Brain microvascular endothelial cell (primary cell): ENCODE data around the gene MEF2B.

Experiments
- DNase-seq: peaks from one replicate; pipeline ENCODE4 v3.0.0-alpha.2; 2020
- H3K27ac ChIP-seq: fragments of 250-450 bp; sonication (Bioruptor Pico); 2 replicates; pipeline ENCODE4 v1.5.1; 2020; ENCODE audit warnings: mild to moderate bottlenecking, moderate library complexity
- H3K27me3 ChIP-seq: fragments of 250-450 bp; sonication (Bioruptor Pico); replicated peaks from 2 replicates; pipeline ENCODE4 v1.5.1; 2020; ENCODE audit warnings: mild to moderate bottlenecking
- H3K36me3 ChIP-seq: fragments of 250-450 bp; sonication (Bioruptor Pico); replicated peaks from 2 replicates; pipeline ENCODE4 v1.5.1; 2020; ENCODE audit warnings: mild to moderate bottlenecking
- H3K4me3 ChIP-seq: 2 replicates; pipeline ENCODE4 v1.5.1; 2011; ENCODE audit warnings: low read depth, mild to moderate bottlenecking, control low read depth, low read length, moderate library complexity
- in situ Hi-C: cut with HindIII; loops from 2 replicates; pipeline ENCODE4 v1.10.0; 2017; ENCODE audit warnings: low sequenced_read_pairs, low pct_ligation_motif_present
- TF ChIP-seq, protein P1 (sequence below): IDR thresholded peaks from 2 replicates; pipeline ENCODE4 v1.5.1; 2011; ENCODE audit warnings: low read depth, mild to moderate bottlenecking, moderate library complexity, low read length, control low read depth, inconsistent platforms; ENCODE audit errors: missing control alignments

The MEF2B gene

DNA sequence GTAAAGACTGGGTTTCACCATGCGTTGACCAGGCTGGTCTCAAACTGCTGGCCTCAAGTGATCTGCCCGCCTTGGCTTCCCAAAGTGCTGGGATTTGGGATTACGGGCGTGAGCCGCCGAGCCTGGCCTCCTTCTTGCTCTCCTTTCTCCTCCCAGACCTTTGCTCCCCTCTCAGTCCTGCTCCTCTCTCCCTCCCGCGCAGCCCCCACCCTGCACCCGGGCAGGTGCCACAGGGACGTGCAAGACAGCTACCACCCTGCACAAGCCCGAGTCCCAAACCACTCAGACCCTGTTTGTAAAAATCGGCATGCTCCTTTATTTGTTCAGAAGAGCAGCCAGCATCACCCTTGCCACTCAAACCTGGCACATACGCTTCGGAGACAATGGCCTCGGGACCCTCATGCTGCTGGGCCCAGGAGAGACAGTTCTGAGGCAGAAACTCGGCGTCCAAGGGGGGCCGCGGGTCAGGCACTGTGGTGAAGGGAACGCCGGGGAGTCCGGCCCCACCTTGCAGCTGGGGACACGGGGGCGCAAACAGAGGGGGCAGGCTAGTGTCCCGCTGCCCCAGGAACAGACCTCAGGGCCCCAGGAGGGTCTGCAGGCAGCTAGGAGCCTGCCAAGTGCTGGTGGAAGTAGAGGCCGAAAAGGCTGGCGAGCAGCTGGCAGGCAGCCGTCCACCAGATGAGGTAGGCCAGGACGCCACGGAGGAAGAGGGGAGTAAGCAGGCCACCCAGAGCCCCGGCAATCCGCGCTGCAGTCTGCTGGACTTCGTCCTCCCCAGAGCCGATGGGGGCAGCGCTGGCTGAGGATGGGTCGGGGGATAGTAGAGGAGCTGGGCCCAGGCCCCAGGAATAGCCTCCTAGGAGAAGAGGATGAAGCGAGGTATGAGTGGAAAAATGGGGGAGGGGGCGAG, 50.5 kb downstream of the MEF2B start:
- peaks cover 13% of the 10 kb centered on the region for H3K36me3 ChIP-seq
- H3K27ac ChIP-seq = no peak overlapping the region
- in situ Hi-C loops = no loop called here
- H3K4me3 ChIP-seq = no peak overlapping the region
- TF ChIP-seq, protein P1, sequence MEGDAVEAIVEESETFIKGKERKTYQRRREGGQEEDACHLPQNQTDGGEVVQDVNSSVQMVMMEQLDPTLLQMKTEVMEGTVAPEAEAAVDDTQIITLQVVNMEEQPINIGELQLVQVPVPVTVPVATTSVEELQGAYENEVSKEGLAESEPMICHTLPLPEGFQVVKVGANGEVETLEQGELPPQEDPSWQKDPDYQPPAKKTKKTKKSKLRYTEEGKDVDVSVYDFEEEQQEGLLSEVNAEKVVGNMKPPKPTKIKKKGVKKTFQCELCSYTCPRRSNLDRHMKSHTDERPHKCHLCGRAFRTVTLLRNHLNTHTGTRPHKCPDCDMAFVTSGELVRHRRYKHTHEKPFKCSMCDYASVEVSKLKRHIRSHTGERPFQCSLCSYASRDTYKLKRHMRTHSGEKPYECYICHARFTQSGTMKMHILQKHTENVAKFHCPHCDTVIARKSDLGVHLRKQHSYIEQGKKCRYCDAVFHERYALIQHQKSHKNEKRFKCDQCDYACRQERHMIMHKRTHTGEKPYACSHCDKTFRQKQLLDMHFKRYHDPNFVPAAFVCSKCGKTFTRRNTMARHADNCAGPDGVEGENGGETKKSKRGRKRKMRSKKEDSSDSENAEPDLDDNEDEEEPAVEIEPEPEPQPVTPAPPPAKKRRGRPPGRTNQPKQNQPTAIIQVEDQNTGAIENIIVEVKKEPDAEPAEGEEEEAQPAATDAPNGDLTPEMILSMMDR = no peak
- DNase-seq = no peak
- no peaks in the 10 kb centered on the region for H3K27me3 ChIP-seq

- Histone ChIP-seq H3K4me3 (no peak overlapping the region), H3K27ac (no peak overlapping the region), H3K36me3 (peaks cover 10% of the 10 kb centered on the region), H3K27me3 (no peaks in the 10 kb centered on the region)
- TF ChIP-seq, protein P1 = peak; percentile 75
- DNase-seq = no peak
- in situ Hi-C loops = no loop called here
These were observed 54.1 kb downstream of the MEF2B start for GRCh38 chr19:19115954-19116353.

DNA sequence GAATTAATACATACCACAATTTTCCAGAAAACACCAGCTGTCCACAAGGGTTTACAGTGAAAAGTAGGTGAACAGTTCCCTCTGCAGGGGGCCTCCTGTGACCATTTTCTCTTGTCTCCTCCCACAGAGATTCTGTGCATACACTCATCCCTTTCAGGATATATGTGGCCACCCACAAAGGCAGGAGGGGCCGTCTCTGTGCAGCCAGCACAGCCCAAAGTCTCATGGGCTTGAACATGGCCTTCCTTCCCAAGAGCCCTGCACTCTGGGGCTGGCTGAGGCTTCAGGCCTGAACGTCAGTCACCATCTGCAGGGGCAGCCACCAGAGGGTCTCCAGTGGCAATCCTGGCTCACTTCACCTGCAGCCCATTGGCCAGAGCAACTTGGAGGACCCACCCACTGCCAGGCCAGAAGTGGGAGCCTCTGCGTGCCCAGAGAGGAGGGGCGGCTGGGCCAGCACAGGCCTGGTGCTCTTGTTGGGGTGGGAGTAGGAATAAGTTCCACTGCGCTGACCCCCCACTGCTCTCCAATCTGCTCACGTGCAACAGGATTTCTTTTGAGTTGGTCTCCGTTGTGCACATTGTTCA, 56.9 kb downstream of the MEF2B start:
- in situ Hi-C loops = no loop called here
- Histone ChIP-seq H3K4me3 (no peak overlapping the region), H3K36me3 (no peaks in the 10 kb centered on the region), H3K27ac (no peak overlapping the region), H3K27me3 (no peaks in the 10 kb centered on the region)
- TF ChIP-seq, protein P1 = no peak
- peak; percentile 56 for DNase-seq

GRCh38 chr19:19111967-19112580, 58.0 kb downstream of the MEF2B start:
- in situ Hi-C loops = no loop called here
- Histone ChIP-seq H3K4me3 (no peak overlapping the region), H3K36me3 (no peaks in the 10 kb centered on the region)

GRCh38 chr19:19111136-19111835, 58.8 kb downstream of the MEF2B start:
- no peak for DNase-seq
- H3K36me3 ChIP-seq = no peaks in the 10 kb centered on the region
- in situ Hi-C loops = no loop called here
- H3K4me3 ChIP-seq = no peak overlapping the region
- TF ChIP-seq, protein P1 = no peak
- no peak overlapping the region for H3K27ac ChIP-seq
- no peaks in the 10 kb centered on the region for H3K27me3 ChIP-seq

More at GRCh38 chr19:19111967-19112580, 58.0 kb downstream of the MEF2B start:
- TF ChIP-seq, protein P1 = no peak
- Histone ChIP-seq H3K27me3 (no peaks in the 10 kb centered on the region), H3K27ac (no peak overlapping the region)
- no peak for DNase-seq
